DND-41 (cell line): ENCODE results near the gene NUDT16.
"Not testable (repeated sequence)": the region's sequence is repeated elsewhere in the genome, so short reads cannot be mapped to it uniquely, and the experiment has no call there.

Experiments used
- EZH2 ChIP-seq: IDR thresholded peaks from 3 replicates; pipeline ENCODE4 v1.6.1; 2012; ENCODE audit warnings: borderline replicate concordance, low read depth, mild to moderate bottlenecking, moderate library complexity, low read length, inconsistent platforms; ENCODE audit not compliant: severe bottlenecking
- TF ChIP-seq, protein P1 (sequence below): IDR thresholded peaks from 2 replicates; pipeline ENCODE4 v1.5.1; 2012; ENCODE audit warnings: borderline replicate concordance, low read length, moderate library complexity, mild to moderate bottlenecking; ENCODE audit not compliant: poor library complexity, severe bottlenecking; ENCODE audit errors: extremely low read depth

DNA sequence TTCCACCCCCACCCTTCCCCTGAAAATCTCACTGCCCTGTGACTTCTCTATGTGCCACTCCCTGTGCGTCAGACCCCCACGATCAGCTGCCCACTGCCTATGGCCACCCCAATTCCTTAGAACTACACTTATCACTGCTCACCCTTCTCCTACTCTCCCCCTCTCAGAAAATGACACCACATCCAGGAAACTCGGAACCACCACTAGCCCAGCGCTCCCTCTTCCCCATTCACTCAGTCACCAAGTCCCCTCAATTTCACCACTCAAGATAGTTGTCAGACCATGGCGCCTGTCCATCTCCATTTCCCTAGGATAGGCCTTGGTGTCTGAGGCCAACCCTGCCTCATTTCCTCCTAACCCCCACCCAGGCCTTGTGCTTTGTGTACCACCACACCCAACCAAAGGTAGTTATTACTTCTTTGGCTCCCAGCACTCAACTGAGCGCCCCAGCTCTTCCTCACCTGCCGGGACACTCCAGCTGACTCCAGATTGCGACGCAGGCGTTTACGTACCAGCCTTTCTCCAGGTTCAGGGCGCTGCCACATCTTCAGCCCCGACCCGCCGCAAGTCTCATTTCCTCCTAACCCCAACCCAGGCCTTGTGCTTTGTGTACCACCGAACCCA, 641 bp upstream of the NUDT16 start:
- TF ChIP-seq, protein P1, sequence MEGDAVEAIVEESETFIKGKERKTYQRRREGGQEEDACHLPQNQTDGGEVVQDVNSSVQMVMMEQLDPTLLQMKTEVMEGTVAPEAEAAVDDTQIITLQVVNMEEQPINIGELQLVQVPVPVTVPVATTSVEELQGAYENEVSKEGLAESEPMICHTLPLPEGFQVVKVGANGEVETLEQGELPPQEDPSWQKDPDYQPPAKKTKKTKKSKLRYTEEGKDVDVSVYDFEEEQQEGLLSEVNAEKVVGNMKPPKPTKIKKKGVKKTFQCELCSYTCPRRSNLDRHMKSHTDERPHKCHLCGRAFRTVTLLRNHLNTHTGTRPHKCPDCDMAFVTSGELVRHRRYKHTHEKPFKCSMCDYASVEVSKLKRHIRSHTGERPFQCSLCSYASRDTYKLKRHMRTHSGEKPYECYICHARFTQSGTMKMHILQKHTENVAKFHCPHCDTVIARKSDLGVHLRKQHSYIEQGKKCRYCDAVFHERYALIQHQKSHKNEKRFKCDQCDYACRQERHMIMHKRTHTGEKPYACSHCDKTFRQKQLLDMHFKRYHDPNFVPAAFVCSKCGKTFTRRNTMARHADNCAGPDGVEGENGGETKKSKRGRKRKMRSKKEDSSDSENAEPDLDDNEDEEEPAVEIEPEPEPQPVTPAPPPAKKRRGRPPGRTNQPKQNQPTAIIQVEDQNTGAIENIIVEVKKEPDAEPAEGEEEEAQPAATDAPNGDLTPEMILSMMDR: not testable (repeated sequence)
- not testable (repeated sequence) for TF ChIP-seq EZH2
